ENCODE results near the gene CD6. TPM values are rescaled to one million over a fixed set of nuclear protein-coding genes. Genes with fewer than 3 reads are reported as not detected.

The CD6 gene
- total RNA-seq, 1 donor from 2014 or later, result 0.08 TPM

Other genes with a start within 250 kb of the CD6 start
- not detected in 2 replicates for gene MS4A18, start 247.0 kb upstream of the CD6 start, total RNA-seq
- gene MS4A15, start 214.8 kb upstream of the CD6 start, total RNA-seq, result not detected in 2 replicates
- gene MS4A10, start 186.3 kb upstream of the CD6 start, total RNA-seq, result not detected in 2 replicates
- gene CCDC86, start 129.6 kb upstream of the CD6 start, total RNA-seq, result 19.2 and 24.1 TPM in 2 replicates
- gene PTGDR2, start 115.7 kb upstream of the CD6 start, total RNA-seq, result not detected in 2 replicates
- not detected in 2 replicates for gene ZP1, start 104.1 kb upstream of the CD6 start, total RNA-seq
- gene PRPF19, start 65.1 kb upstream of the CD6 start, total RNA-seq, result 41.9 and 51.4 TPM in 2 replicates
- 91.8 and 108 TPM in 2 replicates for gene TMEM109, start 57.5 kb upstream of the CD6 start, total RNA-seq
- 76.1 and 94.4 TPM in 2 replicates for gene TMEM132A, start 47.2 kb upstream of the CD6 start, total RNA-seq
- gene SLC15A3, start 19.5 kb upstream of the CD6 start, total RNA-seq, result 9.4 and 17.0 TPM in 2 replicates
- gene CD5, start 130.8 kb downstream of the CD6 start, total RNA-seq, result not detected in 2 replicates
- gene VPS37C, start 189.7 kb downstream of the CD6 start, total RNA-seq, result 17.3 and 24.4 TPM in 2 replicates
- 10.7 and 19.9 TPM in 2 replicates for gene PGA3, start 231.8 kb downstream of the CD6 start, total RNA-seq